Muscle of arm (tissue), 12 donors: ENCODE results near the gene RAB4A. TPM values are rescaled to one million over a fixed set of nuclear protein-coding genes. Genes with fewer than 3 reads are reported as not detected.
"Not testable (repeated sequence)": the region's sequence is repeated elsewhere in the genome, so short reads cannot be mapped to it uniquely, and the experiment has no call there.

Experiments
- DNase-seq: peaks from one replicate; pipeline ENCODE4 v3.0.0-alpha.2; 2013
- polyA plus RNA-seq, 12 donors: library from polyadenylated mRNA; unstranded; fragments of 120-200 nt; gene quantifications; one replicate each; pipeline ENCODE4 v1.2.1, GENCODE V29; 2013; ENCODE audit not compliant: insufficient read length in 12 of 12

RAB4A gene
- polyA plus RNA-seq, 12 donors, result 37.2 to 64.2 (median 51.7) TPM; not detected in 1

DNA sequence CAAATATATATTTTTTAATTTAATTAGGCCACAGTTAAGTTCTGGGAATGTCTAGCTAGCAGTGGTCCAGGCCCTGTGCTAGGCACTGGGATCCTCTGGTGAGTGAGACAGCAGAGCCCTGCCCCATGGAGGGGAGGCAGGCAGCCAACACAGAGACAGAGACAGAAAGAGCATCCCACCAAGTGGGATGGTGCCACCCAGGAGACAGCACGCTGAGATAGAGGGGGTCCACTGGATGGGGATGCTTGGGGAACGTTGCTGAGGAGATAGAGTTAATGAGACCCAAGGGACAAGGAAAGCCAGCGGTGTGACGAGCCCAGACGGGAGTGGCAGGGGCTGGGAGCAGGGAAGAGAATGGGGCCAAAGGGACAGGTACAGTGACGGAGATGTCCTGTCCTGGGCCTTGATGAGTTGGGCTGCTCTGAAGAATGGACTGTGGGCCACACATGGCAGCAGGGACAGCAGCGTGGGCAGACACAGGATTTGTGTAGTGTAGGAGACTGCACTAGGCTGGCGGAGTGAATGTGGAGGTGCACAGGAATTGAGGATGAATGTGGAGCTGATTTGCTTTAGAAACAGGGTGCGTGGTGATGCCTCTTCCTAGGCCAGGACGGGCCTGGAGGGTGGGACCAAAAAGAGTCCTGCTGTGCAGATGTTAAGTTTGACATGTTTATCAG is 22.8 kb downstream of the RAB4A start:
- no peak for DNase-seq

- no peak for DNase-seq
These were observed 24.8 kb downstream of the RAB4A start for GRCh38 chr1:229295745-229296144.

- DNase-seq, result no peak
These were observed 25.6 kb downstream of the RAB4A start for GRCh38 chr1:229296541-229296941.

DNA sequence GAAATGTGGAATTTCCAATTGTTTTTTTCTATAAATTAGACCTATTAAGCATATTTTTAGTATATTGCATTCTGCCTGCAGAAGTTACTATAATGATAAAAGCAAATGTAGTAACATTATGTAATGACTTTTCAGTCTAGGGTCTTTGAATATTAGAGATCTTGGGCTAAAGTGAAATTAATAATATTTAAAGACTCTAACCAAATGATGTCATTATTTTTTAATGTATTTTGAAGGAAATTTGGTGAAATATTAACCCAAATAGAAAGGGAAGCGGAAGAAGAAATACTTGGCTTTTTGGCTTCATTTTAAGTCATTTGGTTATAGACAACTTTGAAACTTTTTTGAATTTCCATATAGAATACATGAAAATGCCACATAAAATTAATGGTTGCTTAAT is 26.8 kb downstream of the RAB4A start:
- no peak for DNase-seq

DNA sequence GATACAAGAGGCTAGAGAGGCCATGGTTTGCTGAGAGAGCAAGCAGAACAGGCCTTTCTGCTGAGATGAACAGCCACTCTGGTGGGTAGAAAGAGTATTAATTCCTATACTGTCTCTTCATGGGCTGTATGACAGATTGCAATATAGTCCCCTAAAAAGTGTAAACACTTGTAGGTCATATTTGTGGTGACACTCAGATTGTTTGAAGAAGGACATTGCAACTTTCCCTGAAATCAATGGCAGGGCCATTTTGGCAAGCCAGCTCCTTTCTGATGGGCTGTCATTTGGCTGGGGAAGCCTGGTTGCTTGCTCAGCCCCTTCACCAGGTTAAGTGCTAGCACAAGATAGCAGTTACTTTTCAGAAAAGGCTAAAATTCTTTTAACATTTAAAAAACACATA is 27.5 kb downstream of the RAB4A start:
- DNase-seq, result no peak

DNA sequence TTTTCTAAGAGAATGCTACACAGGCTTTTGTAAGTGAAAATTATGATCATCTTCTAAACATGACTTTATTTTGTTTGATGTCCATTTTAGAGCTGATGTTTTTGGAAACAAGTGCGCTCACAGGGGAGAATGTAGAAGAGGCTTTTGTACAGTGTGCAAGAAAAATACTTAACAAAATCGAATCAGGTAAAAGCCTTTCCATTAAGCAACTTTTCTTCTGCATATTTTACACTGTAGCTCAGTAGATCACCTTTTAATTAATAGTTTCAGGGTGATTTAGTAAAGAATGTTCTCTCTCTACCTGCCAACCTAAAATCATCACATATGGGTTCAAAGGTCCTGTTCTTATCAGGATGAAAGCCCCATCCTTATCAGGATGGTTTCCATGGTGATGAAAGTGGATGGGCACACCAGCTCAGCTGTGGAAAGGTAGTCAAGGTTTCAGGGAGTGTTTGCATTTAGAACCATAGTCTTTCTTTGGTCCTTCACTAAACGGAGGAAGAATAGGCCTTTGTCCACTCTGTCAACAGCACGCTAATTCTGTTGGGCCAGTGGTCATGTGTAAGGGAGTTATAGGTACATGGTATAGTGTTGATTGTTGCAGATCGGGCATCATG is 28.1 kb downstream of the RAB4A start:
- no peak for DNase-seq

- DNase-seq, result no peak
These were observed 29.3 kb downstream of the RAB4A start for GRCh38 chr1:229300099-229300757.

- DNase-seq, result no peak
These were observed 31.8 kb downstream of the RAB4A start for GRCh38 chr1:229302740-229303139.

- DNase-seq, result no peak
These were observed 32.9 kb downstream of the RAB4A start for GRCh38 chr1:229303855-229304254.

- no peak for DNase-seq
These were observed 34.5 kb downstream of the RAB4A start for GRCh38 chr1:229305392-229305791.

DNA sequence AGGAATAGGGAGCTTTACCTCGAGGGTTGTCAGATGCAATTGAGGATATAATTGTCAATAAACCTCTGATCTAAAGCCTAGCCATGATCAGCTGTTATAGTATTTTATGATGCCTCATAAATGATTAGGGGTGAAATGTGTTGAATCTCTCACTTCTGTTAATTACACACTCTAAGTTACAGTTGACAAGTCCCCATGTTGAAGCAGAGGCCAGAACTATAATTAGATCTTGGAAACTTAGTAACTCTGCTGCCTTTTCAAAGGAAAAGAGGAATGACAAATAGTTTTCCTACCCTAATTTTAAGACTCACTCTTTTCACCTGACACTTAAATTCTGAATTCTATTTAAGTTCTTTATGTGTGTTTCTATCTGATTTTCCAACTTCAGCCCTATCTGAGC is 38.2 kb downstream of the RAB4A start:
- no peak for DNase-seq

DNA sequence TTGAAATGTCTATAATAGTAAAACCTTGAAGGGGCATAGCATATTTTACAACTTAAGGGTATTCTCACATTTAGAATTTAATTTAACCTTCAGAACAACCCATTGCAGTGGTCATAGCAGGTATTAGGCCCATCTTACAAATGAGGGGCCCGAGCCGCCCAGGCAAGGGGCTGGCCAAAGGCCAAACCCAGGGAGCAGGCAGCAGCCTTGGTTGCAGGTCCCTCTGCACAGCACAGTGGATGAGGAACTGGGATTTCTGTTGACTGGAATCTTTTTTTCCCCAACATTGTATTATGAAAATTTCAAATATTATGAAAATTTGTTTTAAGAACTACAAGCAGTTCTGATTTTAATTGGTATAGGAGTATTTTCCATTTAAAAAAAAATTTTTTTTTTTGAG is 38.8 kb downstream of the RAB4A start:
- no peak for DNase-seq

DNA sequence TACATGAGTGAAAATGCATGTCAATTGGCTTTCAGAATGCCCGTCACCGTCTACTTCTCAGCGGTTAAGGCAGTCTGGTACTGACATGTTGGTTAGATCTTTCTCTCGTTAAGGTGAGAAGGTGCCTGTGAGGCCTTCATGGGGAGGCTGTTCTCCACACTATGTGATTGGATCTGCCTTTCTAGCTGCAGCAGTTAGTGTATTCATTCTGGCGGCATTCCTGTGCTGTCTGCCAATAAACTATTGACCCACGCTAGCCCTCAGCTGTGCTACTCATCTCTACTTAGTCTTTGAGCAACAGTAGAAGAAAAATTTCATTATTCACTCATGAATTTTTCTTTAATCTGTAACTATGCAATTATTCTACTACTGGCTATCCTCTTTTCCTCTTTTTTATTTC is 39.9 kb downstream of the RAB4A start:
- peak; percentile 55 for DNase-seq

DNA sequence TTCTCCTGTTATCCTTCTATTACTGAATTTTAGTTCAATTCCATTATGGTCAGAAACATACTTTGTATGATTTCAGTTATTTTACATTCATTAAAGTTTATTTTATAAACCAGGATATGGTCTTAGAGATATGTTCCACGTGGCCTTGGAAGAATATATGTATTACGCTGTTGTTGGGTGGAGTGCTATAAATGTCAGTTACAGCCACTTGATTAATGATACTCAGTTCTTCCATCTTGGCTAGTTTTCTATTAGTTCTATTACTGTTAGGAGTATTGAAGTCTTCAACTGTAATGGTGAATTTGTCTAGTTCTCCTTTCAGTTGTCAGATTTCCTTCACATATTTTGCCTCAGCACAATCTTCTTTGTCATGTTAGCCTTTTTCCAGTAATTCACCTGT is 45.3 kb downstream of the RAB4A start:
- no peak for DNase-seq

- no peak for DNase-seq
These were observed 47.1 kb downstream of the RAB4A start for GRCh38 chr1:229318056-229318455.

DNA sequence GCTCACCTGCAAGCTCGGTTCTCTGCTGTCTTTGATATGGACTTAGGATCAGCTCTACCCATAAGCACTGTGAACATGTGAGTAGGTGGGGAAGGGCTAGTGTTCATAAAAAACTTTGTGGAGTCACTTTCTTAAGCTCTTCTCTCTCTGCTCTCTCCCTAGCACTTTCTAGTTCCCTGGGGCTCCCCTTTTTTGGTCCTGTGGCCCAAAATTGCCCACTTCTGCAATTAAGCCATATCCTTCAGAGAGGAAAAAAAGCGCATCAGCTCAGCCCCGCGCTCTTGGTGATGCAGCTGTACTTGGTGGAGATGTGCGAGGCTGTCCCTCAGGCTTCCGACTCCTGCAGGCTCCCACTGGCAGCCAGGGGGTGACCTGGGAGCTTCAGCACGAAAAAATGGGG is 48.6 kb downstream of the RAB4A start:
- DNase-seq, result no peak

DNA sequence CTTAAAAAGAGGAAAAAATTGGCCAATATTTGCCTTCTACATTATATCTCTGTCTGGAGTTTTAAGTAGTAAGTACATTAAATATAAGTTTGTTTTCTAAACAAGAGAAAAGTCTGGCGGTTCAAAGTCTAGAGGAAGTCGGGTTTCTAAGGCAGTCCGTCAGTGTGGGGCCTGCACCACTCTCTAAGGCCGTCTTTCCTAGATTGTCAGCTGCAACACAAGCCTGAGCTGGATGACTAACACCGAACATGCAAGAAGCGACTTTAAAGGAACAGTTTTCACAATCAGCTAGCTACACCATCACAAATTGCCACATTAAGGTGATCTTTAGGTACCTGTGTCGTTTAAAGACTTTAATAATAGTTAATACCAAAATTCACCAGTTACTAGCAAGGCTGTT is 52.3 kb downstream of the RAB4A start:
- no peak for DNase-seq

GRCh38 chr1:229323885-229324553 is 53.1 kb downstream of the RAB4A start:
- no peak for DNase-seq

DNA sequence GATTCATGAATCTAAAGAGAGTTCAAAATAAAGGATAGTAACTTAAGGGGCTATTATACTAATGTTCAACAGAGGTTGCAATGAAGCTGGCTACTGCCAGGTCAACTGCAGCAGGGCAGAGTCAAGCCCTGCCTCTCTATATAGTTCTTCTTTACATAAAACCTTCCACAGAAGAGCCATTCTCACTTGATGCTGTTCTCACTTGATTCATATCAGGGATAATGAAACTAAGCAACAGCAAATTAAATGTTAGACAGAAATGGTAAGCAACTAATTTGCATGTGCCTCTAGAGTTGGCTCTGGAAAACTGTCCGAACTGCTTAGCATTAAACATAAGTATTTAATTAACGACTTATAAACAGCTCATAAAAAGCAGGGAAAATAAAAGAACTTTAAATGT is 54.5 kb downstream of the RAB4A start:
- no peak for DNase-seq

- no peak for DNase-seq
These were observed 55.1 kb downstream of the RAB4A start for GRCh38 chr1:229325853-229326487.

- no peak for DNase-seq
These were observed 55.7 kb downstream of the RAB4A start for GRCh38 chr1:229326601-229327000.

DNA sequence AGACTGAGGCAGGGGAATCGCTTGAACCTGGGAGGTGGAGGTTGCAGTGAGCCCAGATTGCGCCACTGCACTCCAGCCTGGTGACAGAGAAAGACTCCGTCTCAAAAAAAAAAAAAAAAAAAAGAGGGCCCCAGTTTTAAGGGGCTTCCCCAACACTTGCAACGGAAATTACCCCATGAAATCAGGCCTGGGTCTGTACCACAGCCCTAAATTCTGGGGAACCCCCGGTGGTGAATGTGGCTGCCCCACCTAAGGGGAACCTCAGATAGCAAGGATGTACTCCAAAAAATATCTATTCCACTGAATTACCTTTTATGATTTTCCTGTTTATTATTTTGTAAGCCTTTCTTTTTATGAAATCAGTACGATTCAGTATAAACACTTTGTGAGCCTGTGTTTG is 56.9 kb downstream of the RAB4A start:
- not testable (repeated sequence) for DNase-seq
